A549 (cell line): ENCODE data around the gene ERGIC2. TPM values are rescaled to one million over a fixed set of nuclear protein-coding genes. Genes with fewer than 3 reads are reported as not detected.

Experiments used
- polyA plus RNA-seq, 4 experiments: library from polyadenylated mRNA; depleted of rRNA in 3 of 4; stranded (reverse); fragments of >200 nt; fragmentation: RNase III in 1 of 4; extraction: RNeasy Plus Mini Kit Qiagen cat#74134 plus additional on column Dnase treatment in 1 of 4; gene quantifications; 2 replicates in 3 of 4; 3 replicates in 1 of 4; pipeline ENCODE4 v1.2.3, GENCODE V29; 2011 to 2017

Gene ERGIC2
- polyA plus RNA-seq, 2 of the 4 experiments (the other 2 are of a cell fraction): 69.3 to 94.1 TPM

Other genes starting within 250 kb of the ERGIC2 start
- 0.06 and 0.11 TPM in 2 replicates for gene FAR2, start 231.9 kb downstream of the ERGIC2 start, polyA plus RNA-seq (2011; rRNA removed)
- not detected in 3 replicates for gene FAR2, start 231.9 kb downstream of the ERGIC2 start, polyA plus RNA-seq (2017; fragmentation: RNase III; extraction: RNeasy Plus Mini Kit Qiagen cat#74134 plus additional on column Dnase treatment)
- gene OVCH1, start 116.5 kb upstream of the ERGIC2 start, polyA plus RNA-seq (2011; rRNA removed): not detected in 2 replicates
- gene OVCH1, start 116.5 kb upstream of the ERGIC2 start, polyA plus RNA-seq (2017; fragmentation: RNase III; extraction: RNeasy Plus Mini Kit Qiagen cat#74134 plus additional on column Dnase treatment): not detected in 3 replicates